ENCODE measurements around the gene AGPS. TPM values are rescaled to one million over a fixed set of nuclear protein-coding genes. Genes with fewer than 3 reads are reported as not detected.
"Not testable (repeated sequence)": the region's sequence is repeated elsewhere in the genome, so short reads cannot be mapped to it uniquely, and the experiment has no call there.

Gene AGPS
- total and polyA plus RNA-seq, 4 experiments from 2014 or later: 13.8 to 29.7 (median 22.9) TPM

GRCh38 chr2:177410629-177411028 lies 18.1 kb downstream of the AGPS start:
- Mint-ChIP-seq H3K36me3 (peaks cover 0 to 13% of the 10 kb centered on the region in 2 donors), H3K4me1 (peaks cover 43 to 46% (median 43%) of the 10 kb centered on the region in 4 donors)
- POLR2A ChIA-PET (ENCODE audit: partially characterized antibody); H3K9me3 Mint-ChIP-seq; H3K4me3 Mint-ChIP-seq; H3K27ac ChIP-seq (ENCODE audit: low read depth, low read length); H3K27ac Mint-ChIP-seq; H3K36me3 ChIP-seq (ENCODE audit: insufficient read depth, low read length); intact Hi-C loops (cut with micrococcal nuclease); H3K27me3 Mint-ChIP-seq; DNase-seq; H3K4me3 ChIP-seq (ENCODE audit: low read length in 2 of 2); H3K4me1 ChIP-seq (ENCODE audit: insufficient read depth, low read length); CTCF ChIA-PET (ENCODE audit: partially characterized antibody); H3K9me3 ChIP-seq (ENCODE audit: control insufficient read depth in 1 of 2, low read length in 2 of 2); H3K27me3 ChIP-seq (ENCODE audit: insufficient read depth, low read length): not testable (repeated sequence)

GRCh38 chr2:177413703-177414102 lies 21.1 kb downstream of the AGPS start:
- Mint-ChIP-seq H3K27me3 (no peaks in the 10 kb centered on the region), H3K4me1 (peaks cover 26 to 32% (median 27%) of the 10 kb centered on the region in 4 donors), H3K9me3 (no peaks in the 10 kb centered on the region), H3K27ac (peak overlapping the region in 4 of 7 donors; percentile 32 to 66 (median 50)), H3K4me3 (no peak overlapping the region), H3K36me3 (peaks cover 0 to 8% of the 10 kb centered on the region in 2 donors)
- ChIA-PET CTCF (ENCODE audit: partially characterized antibody) (interaction anchor here (1.3 to 5.9 kb wide), 4 partner anchors 21 to 249 kb away, joined by 3 to 87 read pairs (median 40); partner anchors contain the start of gene AGPS), POLR2A (ENCODE audit: partially characterized antibody) (no interaction called here)
- intact Hi-C loops (cut with micrococcal nuclease): no loop called here
- H3K9me3 ChIP-seq (ENCODE audit: control insufficient read depth in 1 of 2, low read length in 2 of 2): no peaks in the 10 kb centered on the region
- no peak overlapping the region for H3K27ac ChIP-seq (ENCODE audit: low read depth, low read length)
- DNase-seq: no peak
- H3K27me3 ChIP-seq (ENCODE audit: insufficient read depth, low read length): no peaks in the 10 kb centered on the region
- no peak overlapping the region for H3K4me3 ChIP-seq (ENCODE audit: low read length in 2 of 2)
- peaks cover 5% of the 10 kb centered on the region for H3K4me1 ChIP-seq (ENCODE audit: insufficient read depth, low read length)
- H3K36me3 ChIP-seq (ENCODE audit: insufficient read depth, low read length): no peaks in the 10 kb centered on the region

GRCh38 chr2:177419274-177419673 lies 26.7 kb downstream of the AGPS start:
- H3K4me3 Mint-ChIP-seq: no peak overlapping the region
- peaks cover 13 to 15% of the 10 kb centered on the region in 2 donors for H3K36me3 Mint-ChIP-seq
- no peaks in the 10 kb centered on the region for H3K9me3 ChIP-seq (ENCODE audit: control insufficient read depth in 1 of 2, low read length in 2 of 2)
- no peak overlapping the region for H3K4me3 ChIP-seq (ENCODE audit: low read length in 2 of 2)
- no peak overlapping the region for H3K27ac Mint-ChIP-seq
- no peak for DNase-seq
- peaks cover 0 to 4% (median 0%) of the 10 kb centered on the region in 8 donors for H3K9me3 Mint-ChIP-seq
- no peaks in the 10 kb centered on the region for H3K27me3 Mint-ChIP-seq
- no peaks in the 10 kb centered on the region for H3K27me3 ChIP-seq (ENCODE audit: insufficient read depth, low read length)
- peaks cover 5% of the 10 kb centered on the region for H3K4me1 ChIP-seq (ENCODE audit: insufficient read depth, low read length)
- no peaks in the 10 kb centered on the region for H3K36me3 ChIP-seq (ENCODE audit: insufficient read depth, low read length)
- intact Hi-C loops (cut with micrococcal nuclease): loop anchor here (5.0 kb wide), 1 partner anchor 272 kb away; no protein-coding TSS in a partner anchor
- POLR2A ChIA-PET (ENCODE audit: partially characterized antibody): no interaction called here
- CTCF ChIA-PET (ENCODE audit: partially characterized antibody): interaction anchor here (1.1 to 2.6 kb wide), 7 partner anchors 26 to 271 kb away, joined by 3 to 16 read pairs (median 5); partner anchors contain the start of gene AGPS
- no peak overlapping the region for H3K27ac ChIP-seq (ENCODE audit: low read depth, low read length)
- peaks cover 8 to 20% (median 18%) of the 10 kb centered on the region in 4 donors for H3K4me1 Mint-ChIP-seq

- Histone ChIP-seq H3K9me3 (ENCODE audit: control insufficient read depth in 1 of 2, low read length in 2 of 2) (peaks cover 0 to 1% of the 10 kb centered on the region in 2 donors), H3K4me1 (ENCODE audit: insufficient read depth, low read length) (no peaks in the 10 kb centered on the region), H3K4me3 (ENCODE audit: low read length in 2 of 2) (no peak overlapping the region), H3K27ac (ENCODE audit: low read depth, low read length) (no peak overlapping the region), H3K36me3 (ENCODE audit: insufficient read depth, low read length) (no peaks in the 10 kb centered on the region), H3K27me3 (ENCODE audit: insufficient read depth, low read length) (no peaks in the 10 kb centered on the region)
- no peak overlapping the region for H3K27ac Mint-ChIP-seq
- CTCF ChIA-PET (ENCODE audit: partially characterized antibody): no interaction called here
- no peaks in the 10 kb centered on the region for H3K27me3 Mint-ChIP-seq
- H3K9me3 Mint-ChIP-seq: peaks cover 2 to 24% (median 13%) of the 10 kb centered on the region in 8 donors
- intact Hi-C loops (cut with micrococcal nuclease): no loop called here
- H3K4me3 Mint-ChIP-seq: no peak overlapping the region
- DNase-seq: no peak
- peaks cover 40 to 41% of the 10 kb centered on the region in 2 donors for H3K36me3 Mint-ChIP-seq
- POLR2A ChIA-PET (ENCODE audit: partially characterized antibody): no interaction called here
- peaks cover 16 to 27% (median 21%) of the 10 kb centered on the region in 4 donors for H3K4me1 Mint-ChIP-seq
These were observed 29.7 kb downstream of the AGPS start for GRCh38 chr2:177422271-177422670.

- H3K27me3 ChIP-seq (ENCODE audit: insufficient read depth, low read length); H3K9me3 ChIP-seq (ENCODE audit: control insufficient read depth in 1 of 2, low read length in 2 of 2); H3K27ac ChIP-seq (ENCODE audit: low read depth, low read length); H3K4me3 ChIP-seq (ENCODE audit: low read length in 2 of 2); POLR2A ChIA-PET (ENCODE audit: partially characterized antibody); DNase-seq; H3K4me1 ChIP-seq (ENCODE audit: insufficient read depth, low read length); H3K4me3 Mint-ChIP-seq; H3K27me3 Mint-ChIP-seq; intact Hi-C loops (cut with micrococcal nuclease); H3K36me3 ChIP-seq (ENCODE audit: insufficient read depth, low read length): not testable (repeated sequence)
- peaks cover 58 to 59% of the 10 kb centered on the region in 2 donors for H3K36me3 Mint-ChIP-seq
- H3K9me3 Mint-ChIP-seq: peaks cover 9 to 41% (median 31%) of the 10 kb centered on the region in 8 donors
- CTCF ChIA-PET (ENCODE audit: partially characterized antibody): interaction anchor here (0.9 to 1.4 kb wide), 3 partner anchors 9 to 259 kb away, joined by 3 to 4 read pairs (median 4); no protein-coding TSS in a partner anchor
- H3K27ac Mint-ChIP-seq: peak overlapping the region in 2 of 7 donors; percentile 44 to 64
- peaks cover 17 to 29% (median 24%) of the 10 kb centered on the region in 4 donors for H3K4me1 Mint-ChIP-seq
These were observed 31.5 kb downstream of the AGPS start for GRCh38 chr2:177424120-177424519.

GRCh38 chr2:177424620-177425019 lies 32.0 kb downstream of the AGPS start:
- H3K4me3 Mint-ChIP-seq; H3K9me3 ChIP-seq (ENCODE audit: control insufficient read depth in 1 of 2, low read length in 2 of 2); DNase-seq; POLR2A ChIA-PET (ENCODE audit: partially characterized antibody); H3K36me3 ChIP-seq (ENCODE audit: insufficient read depth, low read length); H3K27me3 Mint-ChIP-seq; intact Hi-C loops (cut with micrococcal nuclease); H3K27ac Mint-ChIP-seq; H3K27ac ChIP-seq (ENCODE audit: low read depth, low read length); H3K27me3 ChIP-seq (ENCODE audit: insufficient read depth, low read length); H3K4me3 ChIP-seq (ENCODE audit: low read length in 2 of 2); H3K4me1 ChIP-seq (ENCODE audit: insufficient read depth, low read length): not testable (repeated sequence)
- Mint-ChIP-seq H3K4me1 (peaks cover 16 to 29% (median 24%) of the 10 kb centered on the region in 4 donors), H3K36me3 (peaks cover 62 to 63% of the 10 kb centered on the region in 2 donors), H3K9me3 (peaks cover 9 to 41% (median 33%) of the 10 kb centered on the region in 8 donors)
- CTCF ChIA-PET (ENCODE audit: partially characterized antibody): interaction anchor here (1.4 kb wide), 1 partner anchor 10 kb away, joined by 4 read pairs; no protein-coding TSS in a partner anchor

GRCh38 chr2:177427316-177427715 lies 34.7 kb downstream of the AGPS start:
- Histone ChIP-seq H3K36me3 (ENCODE audit: insufficient read depth, low read length) (no peaks in the 10 kb centered on the region), H3K27ac (ENCODE audit: low read depth, low read length) (no peak overlapping the region), H3K27me3 (ENCODE audit: insufficient read depth, low read length) (no peaks in the 10 kb centered on the region), H3K4me1 (ENCODE audit: insufficient read depth, low read length) (no peaks in the 10 kb centered on the region), H3K9me3 (ENCODE audit: control insufficient read depth in 1 of 2, low read length in 2 of 2) (peaks cover 0 to 18% of the 10 kb centered on the region in 2 donors), H3K4me3 (ENCODE audit: low read length in 2 of 2) (no peak overlapping the region)
- ChIA-PET POLR2A (ENCODE audit: partially characterized antibody) (no interaction called here), CTCF (ENCODE audit: partially characterized antibody) (no interaction called here)
- Mint-ChIP-seq H3K9me3 (peaks cover 9 to 59% (median 48%) of the 10 kb centered on the region in 8 donors), H3K36me3 (peaks cover 68 to 76% of the 10 kb centered on the region in 2 donors), H3K4me1 (peaks cover 15 to 29% (median 20%) of the 10 kb centered on the region in 4 donors), H3K27ac (peak overlapping the region in 1 of 7 donors; percentile 50), H3K27me3 (no peaks in the 10 kb centered on the region), H3K4me3 (peak overlapping the region in 2 of 8 donors; percentile 6 to 7)
- intact Hi-C loops (cut with micrococcal nuclease): no loop called here
- no peak for DNase-seq

All from CD4-positive, alpha-beta memory T cell (primary cell).